GM04503 (cell line): Measurements from ENCODE around the gene BRAT1.

ENCODE experiments used
- DNase-seq: peaks from one replicate; pipeline ENCODE4 v3.0.0-alpha.2; 2012; ENCODE audit warnings: low read depth

The BRAT1 gene

DNA sequence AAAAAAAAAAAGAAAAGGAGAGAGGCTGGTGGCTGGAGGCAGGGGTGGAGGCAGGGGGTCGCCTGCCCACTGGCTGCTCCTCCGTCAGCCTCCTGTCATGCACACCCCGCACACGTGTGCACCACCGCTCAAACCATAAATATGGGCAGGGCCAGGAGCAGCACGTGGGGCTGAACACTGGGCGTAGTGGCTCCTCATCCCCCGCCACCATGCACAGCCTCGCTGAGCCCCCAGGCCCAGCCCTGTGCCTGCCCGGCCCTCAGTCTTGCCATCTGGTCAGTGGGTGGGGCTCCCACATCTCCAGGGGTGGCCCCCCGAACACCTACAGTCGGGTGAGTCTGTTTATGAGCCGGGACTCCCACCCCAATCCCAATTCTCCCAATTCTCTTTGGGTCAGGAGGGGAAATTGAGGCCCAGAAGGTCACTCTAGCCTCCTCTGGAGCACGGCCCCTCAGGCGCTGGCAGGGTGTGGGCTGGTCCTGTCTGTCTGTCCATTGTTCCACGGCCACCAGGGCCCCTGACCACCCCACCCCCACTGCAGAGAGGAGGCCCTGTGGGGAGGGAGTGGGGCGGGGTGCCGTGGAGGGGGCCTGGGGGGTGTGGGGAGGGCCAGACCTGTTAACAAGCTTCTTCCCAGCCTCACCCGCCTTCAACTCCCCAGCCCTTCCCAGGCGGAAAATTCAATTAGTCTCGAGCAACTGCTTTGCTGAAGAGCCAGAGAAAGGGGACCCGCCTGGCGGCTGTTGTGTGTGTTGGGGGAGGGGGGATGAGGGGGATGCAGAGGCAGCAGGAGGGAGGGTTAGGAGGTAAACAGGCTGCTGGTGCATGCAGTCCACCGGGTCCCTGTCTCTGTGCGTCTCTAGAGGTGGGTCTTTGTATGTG is 59.7 kb downstream of the BRAT1 start:
- no peak for DNase-seq

DNA sequence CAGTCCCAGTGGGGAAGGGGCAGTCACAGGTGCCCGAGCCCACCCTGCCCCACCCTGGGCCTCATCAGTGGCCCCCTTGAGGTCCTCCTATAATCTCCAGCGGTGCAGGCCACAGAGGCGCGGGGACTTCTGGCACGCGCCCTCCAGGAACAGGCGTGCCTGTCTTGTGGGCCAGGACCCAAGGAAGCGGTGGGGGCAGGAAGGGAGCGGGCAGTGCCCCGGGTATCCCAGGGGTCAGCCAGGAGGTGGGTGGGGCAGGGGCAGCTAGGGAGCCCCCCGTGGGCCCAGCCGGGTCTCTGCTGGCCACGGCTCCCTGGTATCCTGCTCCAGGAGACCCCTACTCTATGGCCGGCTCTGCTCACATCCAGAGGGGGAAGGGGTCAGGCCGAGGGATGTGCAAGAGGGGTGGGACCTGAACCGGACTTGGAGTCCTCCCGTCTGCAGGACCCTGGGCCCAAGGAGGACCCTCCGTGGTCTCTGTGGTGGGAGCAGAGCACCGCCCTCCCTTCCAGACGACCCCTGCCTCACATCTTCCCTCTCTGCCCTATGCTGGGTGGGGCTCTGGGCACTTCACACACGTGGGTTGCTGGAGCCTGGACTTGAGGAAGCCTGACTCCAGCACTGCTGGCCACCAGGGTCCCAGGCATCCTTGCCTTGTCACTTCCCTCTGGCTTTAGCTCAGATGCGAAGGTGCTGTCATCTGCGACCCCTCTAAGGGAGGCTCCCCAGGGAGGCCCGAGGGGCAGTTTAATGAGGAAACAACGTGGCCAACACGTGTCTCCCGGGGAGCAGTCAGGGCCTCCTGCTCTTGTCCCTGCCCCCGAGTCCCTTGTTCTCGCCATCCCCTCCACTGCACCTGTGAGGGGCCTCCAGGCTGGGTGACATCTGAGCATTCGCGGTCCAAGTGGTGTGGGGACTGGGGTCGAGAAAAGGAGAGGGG is 60.9 kb downstream of the BRAT1 start:
- no peak for DNase-seq

DNA sequence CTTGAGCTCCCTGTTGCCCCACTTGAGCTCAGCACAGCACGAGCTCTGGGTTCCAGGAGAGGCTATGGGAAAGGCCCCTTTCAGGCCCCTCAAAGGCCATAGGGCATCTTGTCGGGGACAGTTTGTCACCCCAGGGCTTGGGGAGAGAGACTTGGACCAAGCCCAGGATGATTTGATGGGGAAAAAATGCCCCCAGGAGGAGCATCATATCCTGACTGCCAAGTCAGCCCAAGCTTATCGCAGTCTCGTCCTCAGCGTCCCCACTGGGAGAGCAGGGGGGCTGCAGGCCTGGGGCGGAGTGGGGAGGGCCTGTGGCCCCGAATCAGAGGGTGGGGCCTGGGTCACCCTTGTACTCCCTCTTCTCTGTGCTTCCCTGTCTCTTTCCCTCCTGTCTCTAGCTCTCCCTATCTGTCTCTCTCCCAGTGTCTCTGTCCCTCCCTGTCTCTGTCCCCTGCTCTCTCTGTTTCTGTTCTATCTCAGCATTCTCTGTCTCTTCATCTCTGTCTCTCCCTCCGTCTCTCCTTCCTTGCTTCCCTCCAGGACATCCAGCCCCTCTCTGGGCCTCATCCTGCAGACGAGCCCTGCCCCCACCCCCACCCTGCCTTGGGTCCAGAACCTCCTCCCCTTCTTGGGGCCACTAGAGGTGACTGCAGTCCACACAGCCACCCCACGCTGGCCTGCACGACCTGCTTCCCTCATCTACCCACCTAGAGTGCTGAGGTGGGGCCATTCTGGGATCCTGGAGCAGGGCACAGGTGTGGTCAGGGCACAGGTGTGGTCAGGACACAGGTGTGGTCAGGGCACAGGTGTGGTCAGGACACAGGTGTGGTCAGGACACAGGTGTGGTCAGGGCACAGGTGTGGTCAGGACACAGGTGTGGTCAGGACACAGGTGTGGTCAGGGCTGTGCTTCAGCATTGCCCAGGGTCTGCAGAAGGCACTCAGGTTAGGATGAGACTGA is 61.8 kb downstream of the BRAT1 start:
- no peak for DNase-seq

DNA sequence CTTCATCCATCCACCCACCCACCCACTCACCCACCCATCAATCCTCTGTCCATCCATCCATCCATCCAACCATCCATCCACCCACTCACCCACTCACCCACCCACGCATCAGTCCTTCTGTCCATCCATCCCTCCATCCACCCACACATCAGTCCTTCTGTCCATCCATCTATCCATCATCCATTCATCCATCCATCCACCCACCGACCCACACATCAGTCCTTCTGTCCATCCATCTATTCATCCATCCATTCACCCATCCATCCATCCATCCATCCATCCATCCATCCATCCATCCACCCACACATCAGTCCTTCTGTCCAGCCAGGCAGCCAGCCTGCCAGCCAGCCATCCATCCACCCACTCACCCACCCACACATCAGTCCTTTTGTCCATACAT is 63.3 kb downstream of the BRAT1 start:
- DNase-seq, result no peak

DNA sequence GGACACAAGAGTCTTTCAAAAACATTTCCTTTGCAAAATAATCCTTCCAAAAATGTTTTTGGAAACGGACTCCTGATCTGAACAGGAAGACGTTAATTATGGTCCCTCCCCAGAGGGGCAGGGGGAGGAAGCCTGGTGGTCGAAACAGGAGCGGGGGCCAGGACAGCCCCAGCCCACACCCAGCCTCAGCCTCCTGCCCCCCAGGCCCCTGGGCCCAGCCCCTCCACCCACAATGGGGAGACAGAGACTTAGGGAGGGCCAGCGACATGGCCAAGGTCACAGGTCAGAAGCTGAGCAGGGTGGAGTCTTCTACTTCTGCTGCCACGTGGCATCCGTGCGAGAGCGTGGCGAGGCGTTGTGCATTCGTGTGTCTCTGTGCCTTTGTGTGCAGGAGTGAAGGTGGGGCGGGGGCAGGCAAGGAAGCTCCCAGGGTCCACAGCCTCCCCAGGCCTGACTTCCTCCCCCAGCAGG is 65.1 kb downstream of the BRAT1 start:
- DNase-seq, result no peak

DNA sequence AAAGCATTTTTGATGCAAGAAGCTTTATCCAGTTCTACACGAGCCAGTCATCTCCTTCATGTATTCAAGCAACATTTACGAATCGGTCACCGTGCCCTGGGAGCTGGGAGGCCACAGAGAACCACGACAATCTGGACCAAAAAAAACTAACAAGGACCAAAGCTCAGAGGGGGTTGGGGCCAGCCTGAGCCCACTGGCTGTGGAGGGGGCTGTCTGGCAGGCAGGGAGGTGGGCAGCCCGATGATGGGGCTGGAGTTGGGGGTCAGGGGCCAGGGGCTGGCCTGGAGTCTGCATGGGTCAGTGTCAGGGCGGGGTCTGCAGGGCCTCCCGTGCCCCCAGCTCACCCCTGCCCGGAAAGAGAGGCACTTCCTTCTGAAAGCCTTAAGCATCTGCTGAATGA is 66.6 kb downstream of the BRAT1 start:
- no peak for DNase-seq

DNA sequence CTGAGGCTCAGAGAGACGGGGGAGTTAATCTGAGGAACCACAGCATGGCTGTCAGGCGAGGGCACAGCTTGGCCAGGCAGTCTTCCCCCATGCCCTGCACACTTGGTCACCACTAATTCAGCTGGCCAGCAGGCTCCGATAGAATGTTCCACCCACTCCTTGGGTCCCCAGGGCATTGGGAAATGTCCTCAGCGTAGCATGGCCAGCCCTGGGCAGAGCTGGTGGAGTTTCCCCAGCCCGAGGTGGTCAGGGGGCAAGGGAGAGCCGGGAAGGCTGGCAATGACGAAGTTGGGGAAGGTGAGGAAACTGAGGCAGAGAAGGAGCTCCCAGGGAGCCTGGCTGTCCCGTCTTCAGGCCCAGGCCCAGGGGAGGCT is 67.1 kb downstream of the BRAT1 start:
- peak; percentile 49 for DNase-seq
